ENCODE data around the gene SLC7A11.

DNA sequence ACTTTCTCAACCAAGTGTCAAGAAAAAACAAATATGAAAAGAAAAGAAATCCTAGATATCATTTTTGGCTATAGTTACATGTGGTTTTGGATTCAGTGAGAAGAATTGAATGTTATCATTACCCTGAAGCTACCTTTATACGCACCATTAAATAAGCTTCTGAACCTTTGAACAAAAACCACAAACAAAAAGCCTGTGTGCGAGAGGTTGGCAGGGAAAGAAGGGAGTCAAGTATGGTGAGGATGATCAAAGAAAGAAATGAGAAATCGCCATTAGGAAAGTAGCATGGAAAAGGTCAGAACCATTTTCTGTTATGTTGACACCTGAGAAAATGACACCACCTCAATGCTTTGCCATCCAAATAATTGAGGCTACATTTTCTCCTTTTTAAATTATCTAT, 1.2 kb upstream of the SLC7A11 start:
- TF ChIP-seq, protein P1, sequence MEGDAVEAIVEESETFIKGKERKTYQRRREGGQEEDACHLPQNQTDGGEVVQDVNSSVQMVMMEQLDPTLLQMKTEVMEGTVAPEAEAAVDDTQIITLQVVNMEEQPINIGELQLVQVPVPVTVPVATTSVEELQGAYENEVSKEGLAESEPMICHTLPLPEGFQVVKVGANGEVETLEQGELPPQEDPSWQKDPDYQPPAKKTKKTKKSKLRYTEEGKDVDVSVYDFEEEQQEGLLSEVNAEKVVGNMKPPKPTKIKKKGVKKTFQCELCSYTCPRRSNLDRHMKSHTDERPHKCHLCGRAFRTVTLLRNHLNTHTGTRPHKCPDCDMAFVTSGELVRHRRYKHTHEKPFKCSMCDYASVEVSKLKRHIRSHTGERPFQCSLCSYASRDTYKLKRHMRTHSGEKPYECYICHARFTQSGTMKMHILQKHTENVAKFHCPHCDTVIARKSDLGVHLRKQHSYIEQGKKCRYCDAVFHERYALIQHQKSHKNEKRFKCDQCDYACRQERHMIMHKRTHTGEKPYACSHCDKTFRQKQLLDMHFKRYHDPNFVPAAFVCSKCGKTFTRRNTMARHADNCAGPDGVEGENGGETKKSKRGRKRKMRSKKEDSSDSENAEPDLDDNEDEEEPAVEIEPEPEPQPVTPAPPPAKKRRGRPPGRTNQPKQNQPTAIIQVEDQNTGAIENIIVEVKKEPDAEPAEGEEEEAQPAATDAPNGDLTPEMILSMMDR (IDR thresholded peaks at IDR 0.05), result no peak
- TF ChIP-seq POLR2AphosphoS5 (IDR thresholded peaks at IDR 0.05), result no peak
